Natural killer cell treated with Interleukin-12 subunit alpha and Interleukin-12 subunit beta and Interleukin-15 and Interleukin-18, amount 100 ng/mL, for 72 hours (primary cell): ENCODE measurements around the gene COL6A3. TPM values are rescaled to one million over a fixed set of nuclear protein-coding genes. Genes with fewer than 3 reads are reported as not detected.

Experiments
- ATAC-seq, 2 donors: fragments of 150-1000 bp; cut with Tn5 transposase in 1 of 2; sonication (Bioruptor Pico), chemical (Tn5 transposase) in 1 of 2; 2 replicates each; pipeline ENCODE4 v1.10.0; 2021
- DNase-seq: peaks from one replicate; pipeline ENCODE4 v3.0.0; 2022; ENCODE audit warnings: low spot score
- H3K27ac Mint-ChIP-seq, 2 donors: 1 replicate in 1 of 2; 2 replicates in 1 of 2; pipeline ENCODE4 v1.8.0; 2022; ENCODE audit warnings: mixed read lengths in 2 of 2, mild to moderate bottlenecking in 1 of 2, moderate library complexity in 1 of 2
- H3K27me3 Mint-ChIP-seq, 2 donors: 1 replicate in 1 of 2; 2 replicates in 1 of 2; pipeline ENCODE4 v1.8.0; 2022; ENCODE audit warnings: mixed read lengths in 2 of 2
- H3K36me3 Mint-ChIP-seq: one replicate; pipeline ENCODE4 v1.8.0; 2022; ENCODE audit warnings: mixed read lengths
- H3K4me1 Mint-ChIP-seq, 2 donors: 1 replicate in 1 of 2; 2 replicates in 1 of 2; pipeline ENCODE4 v1.8.0; 2022; ENCODE audit warnings: low read depth in 2 of 2, mixed read lengths in 2 of 2, mild to moderate bottlenecking in 1 of 2
- H3K4me3 Mint-ChIP-seq: one replicate; pipeline ENCODE4 v1.8.0; 2022; ENCODE audit warnings: mixed read lengths
- H3K9me3 Mint-ChIP-seq: 2 replicates; pipeline ENCODE4 v1.8.0; 2022; ENCODE audit warnings: mixed read lengths
- total RNA-seq, 2 donors: library from RNA; stranded (reverse); gene quantifications; one replicate each; pipeline ENCODE4 v1.2.3, GENCODE V29; 2022

COL6A3 gene
- total RNA-seq, 2 donors from 2014 or later, result 0.11 TPM; not detected in 1

DNA sequence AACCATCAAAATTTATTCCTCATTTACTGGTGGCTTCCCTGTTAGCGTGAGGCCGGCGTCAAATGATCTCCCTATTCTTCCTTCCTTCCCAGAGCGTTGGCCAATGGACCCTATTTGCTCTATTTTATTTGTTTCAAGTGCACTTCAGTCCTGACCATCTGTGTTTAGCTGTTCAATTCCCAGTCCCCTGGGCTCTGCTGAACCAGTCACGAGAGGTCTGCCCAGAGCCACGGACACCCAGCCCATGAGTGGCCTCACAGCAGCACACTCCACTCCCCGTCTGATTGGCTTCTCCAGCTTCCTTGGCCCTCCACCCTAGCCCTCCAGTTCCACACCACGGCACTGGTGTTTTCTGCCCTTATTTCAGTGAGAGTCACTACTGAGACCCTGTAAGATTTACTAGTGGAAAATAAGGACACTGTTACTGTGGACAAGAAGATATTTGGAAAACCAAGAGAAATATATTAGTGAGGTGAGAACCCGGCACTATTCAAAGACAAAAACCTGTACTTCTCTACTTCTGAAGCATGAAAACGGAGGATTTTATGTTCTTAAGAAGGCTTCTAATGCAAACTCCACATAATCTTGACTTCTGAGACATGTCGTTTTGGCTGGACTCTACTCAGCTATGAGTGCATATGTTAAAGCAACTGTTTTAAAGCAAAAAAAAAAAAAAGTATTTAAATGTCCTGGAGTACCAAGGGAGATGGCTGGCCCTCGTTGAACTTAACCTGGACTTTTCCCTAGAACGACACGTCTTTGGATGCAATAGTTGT is 86.6 kb downstream of the COL6A3 start:
- H3K4me3 Mint-ChIP-seq, result no peak overlapping the region
- H3K36me3 Mint-ChIP-seq, result no peaks in the 10 kb centered on the region
- no peaks in the 10 kb centered on the region for H3K9me3 Mint-ChIP-seq
- H3K27ac Mint-ChIP-seq, result no peak overlapping the region
- DNase-seq (no peak), ATAC-seq (no peak)
- H3K27me3 Mint-ChIP-seq, result peaks cover 13 to 23% of the 10 kb centered on the region in 2 donors
- H3K4me1 Mint-ChIP-seq, result no peaks in the 10 kb centered on the region

GRCh38 chr2:237326266-237327171 is 87.4 kb downstream of the COL6A3 start:
- Mint-ChIP-seq H3K9me3 (no peaks in the 10 kb centered on the region), H3K36me3 (no peaks in the 10 kb centered on the region), H3K27me3 (peaks cover 13 to 23% of the 10 kb centered on the region in 2 donors), H3K27ac (no peak overlapping the region), H3K4me1 (no peaks in the 10 kb centered on the region), H3K4me3 (no peak overlapping the region)
- ATAC-seq, result no peak
- DNase-seq, result no peak

GRCh38 chr2:237324837-237325236 is 89.1 kb downstream of the COL6A3 start:
- H3K27me3 Mint-ChIP-seq, result peaks cover 16 to 37% of the 10 kb centered on the region in 2 donors
- H3K4me3 Mint-ChIP-seq, result no peak overlapping the region
- H3K9me3 Mint-ChIP-seq, result no peaks in the 10 kb centered on the region
- no peak overlapping the region for H3K27ac Mint-ChIP-seq
- no peaks in the 10 kb centered on the region for H3K4me1 Mint-ChIP-seq
- DNase-seq (no peak), ATAC-seq (peak in 1 of 2 donors; percentile 29)
- H3K36me3 Mint-ChIP-seq, result no peaks in the 10 kb centered on the region

DNA sequence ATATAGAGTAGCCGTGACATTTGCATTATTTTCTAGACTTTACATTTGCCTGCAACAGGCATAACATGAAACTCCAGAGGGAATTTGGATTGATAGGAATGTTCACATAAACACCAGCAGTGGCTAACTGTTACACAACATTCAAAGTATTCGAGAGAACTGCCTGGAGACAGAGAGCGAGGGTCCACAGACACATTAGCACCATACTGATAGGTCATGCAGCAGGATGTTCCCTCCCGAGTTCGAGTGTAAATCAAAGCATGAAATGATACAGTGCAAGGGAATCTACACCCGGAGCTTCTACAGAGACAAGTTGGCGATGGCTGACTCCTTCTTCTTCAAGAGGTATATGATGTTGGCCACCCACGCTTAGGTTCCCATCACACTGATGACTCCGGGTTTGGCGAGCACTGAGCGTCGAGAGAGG is 89.5 kb downstream of the COL6A3 start:
- Mint-ChIP-seq H3K36me3 (no peaks in the 10 kb centered on the region), H3K27ac (no peak overlapping the region), H3K9me3 (no peaks in the 10 kb centered on the region), H3K4me3 (no peak overlapping the region), H3K27me3 (peaks cover 16 to 41% of the 10 kb centered on the region in 2 donors), H3K4me1 (no peaks in the 10 kb centered on the region)
- no peak for ATAC-seq
- no peak for DNase-seq

DNA sequence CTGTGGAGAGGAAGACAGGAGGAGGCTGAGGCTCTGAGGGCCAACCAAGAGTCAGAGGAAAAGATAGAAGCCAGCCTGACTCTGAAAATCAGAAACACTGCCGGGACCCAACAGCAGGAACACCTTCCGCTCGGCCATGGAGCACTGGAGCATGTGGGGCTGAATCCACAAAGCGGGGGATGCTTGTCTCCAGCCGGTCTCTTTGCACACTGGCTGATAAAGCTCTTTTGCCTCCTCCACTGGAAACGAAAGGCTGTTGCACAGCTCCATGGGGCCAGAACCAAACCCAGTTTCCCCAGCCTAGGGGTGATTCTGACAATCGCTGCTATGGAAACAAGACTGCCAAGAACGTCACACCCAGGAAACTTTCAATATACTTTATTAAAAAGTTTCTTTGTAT is 90.3 kb downstream of the COL6A3 start:
- no peak for DNase-seq
- no peak overlapping the region for H3K27ac Mint-ChIP-seq
- no peaks in the 10 kb centered on the region for H3K4me1 Mint-ChIP-seq
- H3K4me3 Mint-ChIP-seq, result no peak overlapping the region
- H3K27me3 Mint-ChIP-seq, result peaks cover 18 to 47% of the 10 kb centered on the region in 2 donors
- no peak for ATAC-seq
- H3K9me3 Mint-ChIP-seq, result no peaks in the 10 kb centered on the region
- no peaks in the 10 kb centered on the region for H3K36me3 Mint-ChIP-seq

- H3K9me3 Mint-ChIP-seq, result no peaks in the 10 kb centered on the region
- H3K27me3 Mint-ChIP-seq, result peaks cover 21 to 51% of the 10 kb centered on the region in 2 donors
- H3K27ac Mint-ChIP-seq, result no peak overlapping the region
- no peak overlapping the region for H3K4me3 Mint-ChIP-seq
- DNase-seq (no peak), ATAC-seq (peak in 1 of 2 donors; percentile 40)
- no peaks in the 10 kb centered on the region for H3K36me3 Mint-ChIP-seq
- no peaks in the 10 kb centered on the region for H3K4me1 Mint-ChIP-seq
Observed at GRCh38 chr2:237322564-237322963, 91.4 kb downstream of the COL6A3 start.

DNA sequence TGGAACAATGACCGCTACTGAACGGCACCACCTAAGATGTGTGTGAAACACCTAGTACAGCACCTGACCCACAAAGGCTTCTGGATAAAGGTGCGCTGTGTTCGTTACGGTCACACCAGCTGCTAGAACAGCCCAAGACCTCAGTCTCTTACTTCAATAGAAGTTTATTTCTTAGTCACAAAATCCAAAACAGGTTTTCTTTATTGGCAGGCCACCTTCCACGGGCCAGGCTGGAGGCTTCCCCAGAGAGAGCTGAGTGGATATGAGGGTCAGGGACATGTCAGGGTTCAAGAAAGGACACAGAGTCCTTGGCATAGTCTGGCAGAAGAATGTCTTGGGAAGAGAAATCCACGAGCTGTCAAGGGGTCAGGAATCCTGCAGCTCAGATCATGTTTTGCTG is 92.2 kb downstream of the COL6A3 start:
- H3K27me3 Mint-ChIP-seq, result peaks cover 25 to 58% of the 10 kb centered on the region in 2 donors
- no peaks in the 10 kb centered on the region for H3K36me3 Mint-ChIP-seq
- no peaks in the 10 kb centered on the region for H3K4me1 Mint-ChIP-seq
- DNase-seq (no peak), ATAC-seq (no peak)
- no peak overlapping the region for H3K4me3 Mint-ChIP-seq
- no peaks in the 10 kb centered on the region for H3K9me3 Mint-ChIP-seq
- H3K27ac Mint-ChIP-seq, result no peak overlapping the region

DNA sequence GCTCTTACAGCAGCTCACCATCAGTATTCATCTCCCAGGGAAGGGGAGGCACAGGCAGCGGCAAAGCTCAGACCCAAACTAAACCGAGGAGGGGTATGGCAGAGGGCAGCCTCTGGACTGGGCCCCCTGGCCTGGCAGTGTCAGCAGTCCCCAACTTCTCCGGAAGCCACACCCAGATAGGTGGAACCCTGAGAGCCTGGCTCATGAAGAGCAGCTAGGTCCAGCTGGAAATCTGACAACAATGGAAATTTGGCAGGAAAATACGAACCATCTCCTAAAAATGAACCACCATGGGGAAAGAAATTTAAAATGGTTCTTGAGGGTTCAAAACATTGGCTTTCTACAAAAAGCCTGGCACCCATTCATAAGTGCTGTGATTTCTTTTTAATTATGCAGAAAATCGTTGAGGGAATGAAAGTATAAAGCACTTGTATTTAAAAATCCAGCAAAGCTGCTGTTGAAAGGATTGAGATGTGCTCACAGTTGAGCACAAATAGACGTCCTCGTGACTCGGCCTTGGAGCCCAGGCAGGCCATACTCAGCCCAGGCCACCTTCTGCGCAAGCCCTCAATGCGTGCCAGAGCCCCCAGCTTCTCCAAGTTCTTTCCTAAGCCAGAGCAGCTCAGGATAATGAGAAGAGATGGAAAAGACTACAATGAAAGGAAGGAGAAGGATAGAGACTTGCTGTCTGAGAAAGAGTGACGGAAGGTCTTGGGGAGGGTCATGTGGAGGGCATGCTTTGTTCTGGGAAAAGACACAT is 93.0 kb downstream of the COL6A3 start:
- Mint-ChIP-seq H3K36me3 (no peaks in the 10 kb centered on the region), H3K4me1 (no peaks in the 10 kb centered on the region), H3K27me3 (peaks cover 25 to 58% of the 10 kb centered on the region in 2 donors), H3K9me3 (no peaks in the 10 kb centered on the region), H3K27ac (no peak overlapping the region), H3K4me3 (no peak overlapping the region)
- DNase-seq (no peak), ATAC-seq (no peak)

- H3K9me3 Mint-ChIP-seq, result no peaks in the 10 kb centered on the region
- no peak overlapping the region for H3K27ac Mint-ChIP-seq
- ATAC-seq, result no peak
- no peak for DNase-seq
- H3K4me3 Mint-ChIP-seq, result no peak overlapping the region
- no peaks in the 10 kb centered on the region for H3K4me1 Mint-ChIP-seq
- H3K36me3 Mint-ChIP-seq, result no peaks in the 10 kb centered on the region
- H3K27me3 Mint-ChIP-seq, result peaks cover 25 to 53% of the 10 kb centered on the region in 2 donors
Observed at GRCh38 chr2:237319887-237320286, 94.1 kb downstream of the COL6A3 start.

- ATAC-seq, result no peak
- Mint-ChIP-seq H3K27me3 (peaks cover 23 to 51% of the 10 kb centered on the region in 2 donors), H3K9me3 (no peaks in the 10 kb centered on the region), H3K4me1 (no peaks in the 10 kb centered on the region), H3K36me3 (no peaks in the 10 kb centered on the region), H3K4me3 (no peak overlapping the region), H3K27ac (no peak overlapping the region)
- DNase-seq, result no peak
Observed at GRCh38 chr2:237319086-237319820, 94.7 kb downstream of the COL6A3 start.

GRCh38 chr2:237316339-237316738 is 97.6 kb downstream of the COL6A3 start:
- peaks cover 29 to 49% of the 10 kb centered on the region in 2 donors for H3K27me3 Mint-ChIP-seq
- H3K4me3 Mint-ChIP-seq, result no peak overlapping the region
- no peaks in the 10 kb centered on the region for H3K36me3 Mint-ChIP-seq
- H3K9me3 Mint-ChIP-seq, result no peaks in the 10 kb centered on the region
- ATAC-seq (no peak), DNase-seq (no peak)
- no peaks in the 10 kb centered on the region for H3K4me1 Mint-ChIP-seq
- H3K27ac Mint-ChIP-seq, result no peak overlapping the region

- Mint-ChIP-seq H3K4me1 (no peaks in the 10 kb centered on the region), H3K36me3 (no peaks in the 10 kb centered on the region), H3K4me3 (no peak overlapping the region), H3K27me3 (peaks cover 26 to 44% of the 10 kb centered on the region in 2 donors), H3K9me3 (no peaks in the 10 kb centered on the region), H3K27ac (no peak overlapping the region)
- no peak for ATAC-seq
- no peak for DNase-seq
Observed at GRCh38 chr2:237315829-237316225, 98.1 kb downstream of the COL6A3 start.
